GM23338 (cell line): ENCODE results near the gene SLC38A10. TPM values are rescaled to one million over a fixed set of nuclear protein-coding genes. Genes with fewer than 3 reads are reported as not detected.

Experiments
- ATAC-seq: fragments of 200-7000 bp; cut with Tn5 transposase; 3 replicates; pipeline ENCODE4 v1.9.1; 2020
- DNase-seq: peaks from one replicate; pipeline ENCODE4 v3.0.0-alpha.2; 2015; ENCODE audit warnings: low spot score
- H2AFZ ChIP-seq: fragments of 200-600 bp; sonication (generic); 2 replicates; pipeline ENCODE4 v1.8.0; 2016; ENCODE audit warnings: antibody characterized with exemption, mild to moderate bottlenecking, moderate library complexity
- H3F3A ChIP-seq: fragments of 200-600 bp; sonication (generic); replicated peaks from 2 replicates; pipeline ENCODE4 v1.8.0; 2017; ENCODE audit warnings: antibody characterized with exemption, mixed run types, low read depth
- H3K27ac ChIP-seq: fragments of 200-600 bp; sonication (generic); 2 replicates; pipeline ENCODE4 v1.6.1; 2016; ENCODE audit warnings: low read depth
- H3K27me3 ChIP-seq: fragments of 200-600 bp; sonication (generic); 2 replicates; pipeline ENCODE4 v1.8.0; 2016; ENCODE audit warnings: mild to moderate bottlenecking, mixed run types, moderate library complexity; ENCODE audit not compliant: insufficient read depth
- H3K36me3 ChIP-seq: fragments of 200-600 bp; sonication (generic); 2 replicates; pipeline ENCODE4 v1.8.0; 2016; ENCODE audit warnings: mild to moderate bottlenecking; ENCODE audit not compliant: insufficient read depth
- H3K4me1 ChIP-seq: fragments of 200-600 bp; sonication (generic); 2 replicates; pipeline ENCODE4 v1.8.0; 2016; ENCODE audit warnings: mild to moderate bottlenecking, moderate library complexity; ENCODE audit not compliant: insufficient read depth
- H3K4me2 ChIP-seq: fragments of 200-600 bp; sonication (generic); 2 replicates; pipeline ENCODE4 v1.7.1; 2017; ENCODE audit warnings: mixed run types
- H3K4me3 ChIP-seq: fragments of 200-600 bp; sonication (generic); 2 replicates; pipeline ENCODE4 v1.6.1; 2016; ENCODE audit warnings: mixed run types
- H3K79me2 ChIP-seq: fragments of 200-600 bp; sonication (generic); replicated peaks from 2 replicates; pipeline ENCODE4 v1.8.0; 2017; ENCODE audit warnings: mild to moderate bottlenecking; ENCODE audit not compliant: insufficient read depth
- H3K9me2 ChIP-seq: fragments of 200-600 bp; sonication (generic); 2 replicates; pipeline ENCODE4 v1.8.0; 2017; ENCODE audit not compliant: insufficient read depth
- H4K20me1 ChIP-seq: fragments of 200-600 bp; sonication (generic); replicated peaks from 2 replicates; pipeline ENCODE4 v1.8.0; 2017; ENCODE audit warnings: mild to moderate bottlenecking; ENCODE audit not compliant: insufficient read depth
- H3K27ac Mint-ChIP-seq: 2 replicates; pipeline ENCODE4 v1.8.0; 2020; ENCODE audit warnings: inconsistent platforms, mild to moderate bottlenecking, moderate library complexity, mixed read lengths
- H3K27me3 Mint-ChIP-seq: 3 replicates; pipeline ENCODE4 v1.8.0; 2022; ENCODE audit warnings: low read depth, mild to moderate bottlenecking, moderate library complexity, mixed read lengths, inconsistent platforms; ENCODE audit not compliant: insufficient read depth, poor library complexity
- H3K36me3 Mint-ChIP-seq: 3 replicates; pipeline ENCODE4 v1.8.0; 2021; ENCODE audit warnings: low read depth, mild to moderate bottlenecking, inconsistent platforms, moderate library complexity, mixed read lengths
- H3K4me1 Mint-ChIP-seq: 3 replicates; pipeline ENCODE4 v1.8.0; 2020; ENCODE audit warnings: mild to moderate bottlenecking, inconsistent platforms, mixed read lengths
- H3K4me3 Mint-ChIP-seq: 3 replicates; pipeline ENCODE4 v1.8.0; 2021; ENCODE audit warnings: moderate library complexity, mild to moderate bottlenecking, inconsistent platforms, mixed read lengths
- H3K9me3 Mint-ChIP-seq: 3 replicates; pipeline ENCODE4 v1.8.0; 2020; ENCODE audit warnings: moderate library complexity, mild to moderate bottlenecking, inconsistent platforms, mixed read lengths
- CREB1 ChIP-seq: fragments of 250-450 bp; sonication (Bioruptor Pico); IDR thresholded peaks from 2 replicates; pipeline ENCODE4 v1.5.0; 2020; ENCODE audit warnings: low read depth, mild to moderate bottlenecking, moderate library complexity
- CTCF ChIP-seq, 2 experiments: fragments of 200-600 bp in 1 of 2; sonication (generic) in 1 of 2; conservative IDR thresholded peaks; 2 replicates each; pipeline versions ENCODE4 v1.5.1 to v1.6.1; 2016 to 2017; ENCODE audit warnings: antibody characterized with exemption in 2 of 2, low read depth in 2 of 2, mild to moderate bottlenecking in 2 of 2, moderate library complexity in 1 of 2
- ETS1 ChIP-seq: IDR thresholded peaks from 2 replicates; pipeline ENCODE4 v1.6.1; 2016; ENCODE audit warnings: antibody characterized with exemption
- EZH2phosphoT487 ChIP-seq: fragments of 200-600 bp; sonication (generic); IDR thresholded peaks from one replicate; pipeline ENCODE4 v1.8.1; 2018; ENCODE audit warnings: antibody characterized with exemption; ENCODE audit not compliant: unreplicated experiment
- JUNB ChIP-seq: IDR thresholded peaks from one replicate; pipeline ENCODE4 v1.6.1; 2016; ENCODE audit warnings: antibody characterized with exemption; ENCODE audit not compliant: unreplicated experiment
- NANOG ChIP-seq: IDR thresholded peaks from 2 replicates; pipeline ENCODE4 v1.6.1; 2016; ENCODE audit warnings: antibody characterized with exemption, borderline replicate concordance
- POLR2AphosphoS5 ChIP-seq: IDR thresholded peaks from 2 replicates; pipeline ENCODE4 v1.6.1; 2016; ENCODE audit warnings: antibody characterized with exemption, low read depth
- ZNF114 ChIP-seq: fragments of 250-450 bp; sonication (Bioruptor Pico); IDR thresholded peaks from 2 replicates; pipeline ENCODE4 v1.5.0; 2020; ENCODE audit warnings: mild to moderate bottlenecking, moderate library complexity
- ZNF331 ChIP-seq: fragments of 250-450 bp; sonication (Bioruptor Pico); IDR thresholded peaks from 2 replicates; pipeline ENCODE4 v1.5.0; 2020; ENCODE audit warnings: low read depth, mild to moderate bottlenecking, moderate library complexity
- polyA plus RNA-seq: library from polyadenylated mRNA; unstranded; fragments of >200 nt; fragmentation: Nextera tagmentation; extraction: Ambion mirVana; gene quantifications from 2 replicates; pipeline ENCODE4 v1.2.1, GENCODE V29; 2016
- total RNA-seq: library from RNA; depleted of rRNA; stranded (reverse); fragments of >200 nt; shearing (Covaris generic); gene quantifications from 2 replicates; pipeline ENCODE4 v1.2.3, GENCODE V29; 2014
- TF ChIP-seq, protein P1 (sequence below): IDR thresholded peaks from one replicate; pipeline ENCODE4 v1.6.1; 2018; ENCODE audit warnings: antibody characterized with exemption; ENCODE audit not compliant: unreplicated experiment
- TF ChIP-seq, protein P2 (sequence below): fragments of 250-450 bp; sonication (Bioruptor Pico); IDR thresholded peaks from 2 replicates; pipeline ENCODE4 v1.5.0; 2020; ENCODE audit warnings: mild to moderate bottlenecking, moderate library complexity

SLC38A10 gene
- total and polyA plus RNA-seq, 2 experiments from 2014 or later, result 17.1 to 55.8 TPM

GRCh38 chr17:81310949-81311550 is 15.9 kb upstream of the SLC38A10 start:
- no peak overlapping the region for H3K27ac ChIP-seq
- no peak overlapping the region for H3K4me3 Mint-ChIP-seq
- TF ChIP-seq, protein P1, sequence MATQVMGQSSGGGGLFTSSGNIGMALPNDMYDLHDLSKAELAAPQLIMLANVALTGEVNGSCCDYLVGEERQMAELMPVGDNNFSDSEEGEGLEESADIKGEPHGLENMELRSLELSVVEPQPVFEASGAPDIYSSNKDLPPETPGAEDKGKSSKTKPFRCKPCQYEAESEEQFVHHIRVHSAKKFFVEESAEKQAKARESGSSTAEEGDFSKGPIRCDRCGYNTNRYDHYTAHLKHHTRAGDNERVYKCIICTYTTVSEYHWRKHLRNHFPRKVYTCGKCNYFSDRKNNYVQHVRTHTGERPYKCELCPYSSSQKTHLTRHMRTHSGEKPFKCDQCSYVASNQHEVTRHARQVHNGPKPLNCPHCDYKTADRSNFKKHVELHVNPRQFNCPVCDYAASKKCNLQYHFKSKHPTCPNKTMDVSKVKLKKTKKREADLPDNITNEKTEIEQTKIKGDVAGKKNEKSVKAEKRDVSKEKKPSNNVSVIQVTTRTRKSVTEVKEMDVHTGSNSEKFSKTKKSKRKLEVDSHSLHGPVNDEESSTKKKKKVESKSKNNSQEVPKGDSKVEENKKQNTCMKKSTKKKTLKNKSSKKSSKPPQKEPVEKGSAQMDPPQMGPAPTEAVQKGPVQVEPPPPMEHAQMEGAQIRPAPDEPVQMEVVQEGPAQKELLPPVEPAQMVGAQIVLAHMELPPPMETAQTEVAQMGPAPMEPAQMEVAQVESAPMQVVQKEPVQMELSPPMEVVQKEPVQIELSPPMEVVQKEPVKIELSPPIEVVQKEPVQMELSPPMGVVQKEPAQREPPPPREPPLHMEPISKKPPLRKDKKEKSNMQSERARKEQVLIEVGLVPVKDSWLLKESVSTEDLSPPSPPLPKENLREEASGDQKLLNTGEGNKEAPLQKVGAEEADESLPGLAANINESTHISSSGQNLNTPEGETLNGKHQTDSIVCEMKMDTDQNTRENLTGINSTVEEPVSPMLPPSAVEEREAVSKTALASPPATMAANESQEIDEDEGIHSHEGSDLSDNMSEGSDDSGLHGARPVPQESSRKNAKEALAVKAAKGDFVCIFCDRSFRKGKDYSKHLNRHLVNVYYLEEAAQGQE, result no peak
- TF ChIP-seq EZH2phosphoT487, result no peak
- no peak for TF ChIP-seq ZNF331
- TF ChIP-seq POLR2AphosphoS5, result no peak
- TF ChIP-seq CREB1 (CRISPR knock-in tag), result no peak
- TF ChIP-seq JUNB, result no peak
- no peak for TF ChIP-seq ZNF114 (CRISPR knock-in tag)
- TF ChIP-seq NANOG, result no peak
- no peak for TF ChIP-seq CTCF (conservative IDR thresholded peaks at IDR 0.05; ENCODE audit: low read depth in 2 of 2)
- TF ChIP-seq, protein P2, sequence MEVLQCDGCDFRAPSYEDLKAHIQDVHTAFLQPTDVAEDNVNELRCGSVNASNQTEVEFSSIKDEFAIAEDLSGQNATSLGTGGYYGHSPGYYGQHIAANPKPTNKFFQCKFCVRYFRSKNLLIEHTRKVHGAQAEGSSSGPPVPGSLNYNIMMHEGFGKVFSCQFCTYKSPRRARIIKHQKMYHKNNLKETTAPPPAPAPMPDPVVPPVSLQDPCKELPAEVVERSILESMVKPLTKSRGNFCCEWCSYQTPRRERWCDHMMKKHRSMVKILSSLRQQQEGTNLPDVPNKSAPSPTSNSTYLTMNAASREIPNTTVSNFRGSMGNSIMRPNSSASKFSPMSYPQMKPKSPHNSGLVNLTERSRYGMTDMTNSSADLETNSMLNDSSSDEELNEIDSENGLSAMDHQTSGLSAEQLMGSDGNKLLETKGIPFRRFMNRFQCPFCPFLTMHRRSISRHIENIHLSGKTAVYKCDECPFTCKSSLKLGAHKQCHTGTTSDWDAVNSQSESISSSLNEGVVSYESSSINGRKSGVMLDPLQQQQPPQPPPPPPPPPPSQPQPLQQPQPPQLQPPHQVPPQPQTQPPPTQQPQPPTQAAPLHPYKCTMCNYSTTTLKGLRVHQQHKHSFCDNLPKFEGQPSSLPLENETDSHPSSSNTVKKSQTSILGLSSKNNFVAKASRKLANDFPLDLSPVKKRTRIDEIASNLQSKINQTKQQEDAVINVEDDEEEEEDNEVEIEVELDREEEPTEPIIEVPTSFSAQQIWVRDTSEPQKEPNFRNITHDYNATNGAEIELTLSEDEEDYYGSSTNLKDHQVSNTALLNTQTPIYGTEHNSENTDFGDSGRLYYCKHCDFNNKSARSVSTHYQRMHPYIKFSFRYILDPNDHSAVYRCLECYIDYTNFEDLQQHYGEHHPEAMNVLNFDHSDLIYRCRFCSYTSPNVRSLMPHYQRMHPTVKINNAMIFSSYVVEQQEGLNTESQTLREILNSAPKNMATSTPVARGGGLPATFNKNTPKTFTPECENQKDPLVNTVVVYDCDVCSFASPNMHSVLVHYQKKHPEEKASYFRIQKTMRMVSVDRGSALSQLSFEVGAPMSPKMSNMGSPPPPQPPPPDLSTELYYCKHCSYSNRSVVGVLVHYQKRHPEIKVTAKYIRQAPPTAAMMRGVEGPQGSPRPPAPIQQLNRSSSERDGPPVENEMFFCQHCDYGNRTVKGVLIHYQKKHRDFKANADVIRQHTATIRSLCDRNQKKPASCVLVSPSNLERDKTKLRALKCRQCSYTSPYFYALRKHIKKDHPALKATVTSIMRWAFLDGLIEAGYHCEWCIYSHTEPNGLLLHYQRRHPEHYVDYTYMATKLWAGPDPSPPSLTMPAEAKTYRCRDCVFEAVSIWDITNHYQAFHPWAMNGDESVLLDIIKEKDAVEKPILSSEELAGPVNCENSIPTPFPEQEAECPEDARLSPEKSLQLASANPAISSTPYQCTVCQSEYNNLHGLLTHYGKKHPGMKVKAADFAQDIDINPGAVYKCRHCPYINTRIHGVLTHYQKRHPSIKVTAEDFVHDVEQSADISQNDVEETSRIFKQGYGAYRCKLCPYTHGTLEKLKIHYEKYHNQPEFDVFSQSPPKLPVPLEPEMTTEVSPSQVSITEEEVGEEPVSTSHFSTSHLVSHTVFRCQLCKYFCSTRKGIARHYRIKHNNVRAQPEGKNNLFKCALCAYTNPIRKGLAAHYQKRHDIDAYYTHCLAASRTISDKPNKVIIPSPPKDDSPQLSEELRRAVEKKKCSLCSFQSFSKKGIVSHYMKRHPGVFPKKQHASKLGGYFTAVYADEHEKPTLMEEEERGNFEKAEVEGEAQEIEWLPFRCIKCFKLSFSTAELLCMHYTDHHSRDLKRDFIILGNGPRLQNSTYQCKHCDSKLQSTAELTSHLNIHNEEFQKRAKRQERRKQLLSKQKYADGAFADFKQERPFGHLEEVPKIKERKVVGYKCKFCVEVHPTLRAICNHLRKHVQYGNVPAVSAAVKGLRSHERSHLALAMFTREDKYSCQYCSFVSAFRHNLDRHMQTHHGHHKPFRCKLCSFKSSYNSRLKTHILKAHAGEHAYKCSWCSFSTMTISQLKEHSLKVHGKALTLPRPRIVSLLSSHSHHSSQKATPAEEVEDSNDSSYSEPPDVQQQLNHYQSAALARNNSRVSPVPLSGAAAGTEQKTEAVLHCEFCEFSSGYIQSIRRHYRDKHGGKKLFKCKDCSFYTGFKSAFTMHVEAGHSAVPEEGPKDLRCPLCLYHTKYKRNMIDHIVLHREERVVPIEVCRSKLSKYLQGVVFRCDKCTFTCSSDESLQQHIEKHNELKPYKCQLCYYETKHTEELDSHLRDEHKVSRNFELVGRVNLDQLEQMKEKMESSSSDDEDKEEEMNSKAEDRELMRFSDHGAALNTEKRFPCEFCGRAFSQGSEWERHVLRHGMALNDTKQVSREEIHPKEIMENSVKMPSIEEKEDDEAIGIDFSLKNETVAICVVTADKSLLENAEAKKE (CRISPR knock-in tag), result no peak
- no peak for TF ChIP-seq ETS1
- no peak overlapping the region for H2AFZ ChIP-seq
- H3K4me3 ChIP-seq, result no peak overlapping the region
- H3K4me2 ChIP-seq, result no peak overlapping the region
- H3K27me3 Mint-ChIP-seq, result peaks cover 6% of the 10 kb centered on the region
- ATAC-seq (no peak), DNase-seq (no peak)
- H3F3A ChIP-seq, result no peaks in the 10 kb centered on the region
- H3K4me1 Mint-ChIP-seq, result peaks cover 5% of the 10 kb centered on the region
- H3K27ac Mint-ChIP-seq, result no peak overlapping the region
- peaks cover 4% of the 10 kb centered on the region; the same call in 1 of the 3 replicates for H3K9me3 Mint-ChIP-seq
- no peaks in the 10 kb centered on the region for H3K36me3 ChIP-seq
- H3K36me3 Mint-ChIP-seq, result no peaks in the 10 kb centered on the region
- no peaks in the 10 kb centered on the region for H3K27me3 ChIP-seq
- no peaks in the 10 kb centered on the region for H3K79me2 ChIP-seq
- no peaks in the 10 kb centered on the region for H3K9me2 ChIP-seq
- no peaks in the 10 kb centered on the region for H4K20me1 ChIP-seq
- H3K4me1 ChIP-seq, result peaks cover 13% of the 10 kb centered on the region; the same call in 1 of the 2 replicates
